K562 (cell line): ENCODE results near the gene HSD3B7. TPM values are rescaled to one million over a fixed set of nuclear protein-coding genes. Genes with fewer than 3 reads are reported as not detected.

ENCODE experiments used
- CLOCK ChIP-seq: fragments of 250-450 bp; sonication (Bioruptor Pico); IDR thresholded peaks from 2 replicates; pipeline ENCODE4 v1.4.0; 2020; ENCODE audit warnings: mild to moderate bottlenecking, moderate library complexity, borderline replicate concordance
- IFI16 ChIP-seq: fragments of 250-450 bp; sonication (Bioruptor Pico); IDR thresholded peaks from 2 replicates; pipeline ENCODE4 v2.1.2; 2022; ENCODE audit warnings: mild to moderate bottlenecking, inconsistent platforms
- MITF ChIP-seq: IDR thresholded peaks from 2 replicates; pipeline ENCODE4 v1.6.1; 2014; ENCODE audit warnings: antibody characterized with exemption
- NFYB ChIP-seq: IDR thresholded peaks from 2 replicates; pipeline ENCODE4 v1.6.1; 2011; ENCODE audit warnings: mild to moderate bottlenecking, moderate library complexity; ENCODE audit not compliant: insufficient read length; ENCODE audit errors: extremely low read depth
- NR0B1 ChIP-seq: fragments of 450-650 bp; IDR thresholded peaks from one replicate; pipeline ENCODE4 v1.6.1; 2018; ENCODE audit warnings: mild to moderate bottlenecking, moderate library complexity; ENCODE audit not compliant: partially characterized antibody
- ZNF24 ChIP-seq: fragments of 450-650 bp; IDR thresholded peaks from 2 replicates; pipeline ENCODE4 v1.6.1; 2016
- ZNF518B ChIP-seq: fragments of 250-450 bp; sonication (Bioruptor Pico); IDR thresholded peaks from 2 replicates; pipeline ENCODE4 v1.5.0; 2021; ENCODE audit warnings: mild to moderate bottlenecking, moderate library complexity
- polyA plus RNA-seq, 8 experiments: library from polyadenylated mRNA; depleted of rRNA in 4 of 8; stranded (reverse) in 5 of 8; unstranded in 3 of 8; fragments of >200 nt; fragmentation: Nextera tagmentation in 2 of 8; fragmentation: Illumina TruSeq in 1 of 8; extraction: Ambion mirVana in 2 of 8; extraction: Trizol in 1 of 8; gene quantifications; 2 replicates each; pipeline versions ENCODE4 v1.2.1 to v1.2.3, GENCODE V29; 2011 to 2014; ENCODE audit warnings: inconsistent platforms in 1 of 8, missing spikeins in 1 of 8
- total RNA-seq, 7 experiments: library from RNA; depleted of rRNA in 6 of 7; stranded (reverse); fragments of >200 nt in 6 of 7; fragmentation: Illumina TruSeq in 2 of 7; extraction: Trizol in 2 of 7; gene quantifications; 2 replicates each; pipeline versions ENCODE4 v1.2.1 to v1.2.3, GENCODE V29; 2011 to 2021; ENCODE audit warnings: low replicate concordance in 1 of 7

Gene HSD3B7
- total and polyA plus RNA-seq, 9 of the 15 experiments (the other 6 are each of a cell fraction or from before 2014, with no cell fraction given) = 5.4 to 49.1 (median 23.0) TPM

GRCh38 chr16:30948667-30949649 is 36.0 kb upstream of the HSD3B7 start, which contains the start of gene ORAI3 (continued):
- no peak for TF ChIP-seq CLOCK (CRISPR knock-in tag)
- no peak for TF ChIP-seq IFI16
- no peak for TF ChIP-seq ZNF24
- no peak for TF ChIP-seq ZNF518B (CRISPR knock-in tag)
- TF ChIP-seq NR0B1 = no peak
- TF ChIP-seq MITF = no peak
- no peak for TF ChIP-seq NFYB
- TF ChIP-seq, all 486 proteins: peak for 79
